ENCODE measurements around the gene GNG7.
"Not testable (repeated sequence)": the region's sequence is repeated elsewhere in the genome, so short reads cannot be mapped to it uniquely, and the experiment has no call there.

- not testable (repeated sequence) for TF ChIP-seq CTCF (IDR thresholded peaks at IDR 0.05; ENCODE audit: low read depth, low read length, poor library complexity, severe bottlenecking); EZH2phosphoT487 (IDR thresholded peaks at IDR 0.05; ENCODE audit: borderline replicate concordance, low read length)
These were observed 130.3 kb downstream of the GNG7 start for GRCh38 chr19:2572152-2572551.

Data from DOHH2 (cell line).